Lower leg skin (tissue), 4 donors: ENCODE data around the gene HRH1. TPM values are rescaled to one million over a fixed set of nuclear protein-coding genes. Genes with fewer than 3 reads are reported as not detected.

Experiments used
- DNase-seq, 2 donors: peaks; one replicate each; pipeline ENCODE4 v3.0.0-alpha.2; 2019; ENCODE audit warnings: low spot score in 2 of 2
- H3K4me3 ChIP-seq: fragments of 200-600 bp; sonication (generic); 2 replicates; pipeline ENCODE4 v1.5.1; 2017; ENCODE audit warnings: mild to moderate bottlenecking, low read depth; ENCODE audit not compliant: poor library complexity, severe bottlenecking
- POLR2A ChIP-seq, 2 donors: fragments of 450-650 bp; IDR thresholded peaks; one replicate each; pipeline ENCODE4 v1.6.1; 2016 to 2017; ENCODE audit warnings: antibody characterized with exemption in 2 of 2, mild to moderate bottlenecking in 1 of 2, moderate library complexity in 1 of 2
- WGBS, 2 donors: methylation state at CpG; one replicate each; pipeline ENCODE4 v1.1.5; 2018; 5-methylcytosine and 5-hydroxymethylcytosine counted together
- intact Hi-C: fragments of 100-400 bp; cut with DNase I; formaldehyde crosslinking; loops from one replicate; pipeline ENCODE4 v1.15.0; 2023; ENCODE audit warnings: low total_unique reads
- total RNA-seq, 4 donors: library from RNA; depleted of rRNA; stranded (reverse); fragments of >200 nt; gene quantifications; one replicate each; pipeline ENCODE4 v1.1.0, GENCODE V29; 2016
- TF ChIP-seq, protein P1 (sequence below), 3 donors: fragments of 450-650 bp; IDR thresholded peaks; one replicate each; pipeline ENCODE4 v1.5.1; 2016; ENCODE audit warnings: antibody characterized with exemption in 3 of 3, mild to moderate bottlenecking in 3 of 3, moderate library complexity in 2 of 3

The HRH1 gene
- total RNA-seq, 4 donors from 2014 or later, result 6.4 to 19.8 (median 10.1) TPM

- H3K4me3 ChIP-seq, result no peak overlapping the region
- 36 to 47% methylated on average over 7 of the region's 7 CpGs for WGBS, 2 donors
- intact Hi-C loops, result no loop called here
- no peak for DNase-seq
- no peak for TF ChIP-seq POLR2A (IDR thresholded peaks at IDR 0.05)
- TF ChIP-seq, protein P1, sequence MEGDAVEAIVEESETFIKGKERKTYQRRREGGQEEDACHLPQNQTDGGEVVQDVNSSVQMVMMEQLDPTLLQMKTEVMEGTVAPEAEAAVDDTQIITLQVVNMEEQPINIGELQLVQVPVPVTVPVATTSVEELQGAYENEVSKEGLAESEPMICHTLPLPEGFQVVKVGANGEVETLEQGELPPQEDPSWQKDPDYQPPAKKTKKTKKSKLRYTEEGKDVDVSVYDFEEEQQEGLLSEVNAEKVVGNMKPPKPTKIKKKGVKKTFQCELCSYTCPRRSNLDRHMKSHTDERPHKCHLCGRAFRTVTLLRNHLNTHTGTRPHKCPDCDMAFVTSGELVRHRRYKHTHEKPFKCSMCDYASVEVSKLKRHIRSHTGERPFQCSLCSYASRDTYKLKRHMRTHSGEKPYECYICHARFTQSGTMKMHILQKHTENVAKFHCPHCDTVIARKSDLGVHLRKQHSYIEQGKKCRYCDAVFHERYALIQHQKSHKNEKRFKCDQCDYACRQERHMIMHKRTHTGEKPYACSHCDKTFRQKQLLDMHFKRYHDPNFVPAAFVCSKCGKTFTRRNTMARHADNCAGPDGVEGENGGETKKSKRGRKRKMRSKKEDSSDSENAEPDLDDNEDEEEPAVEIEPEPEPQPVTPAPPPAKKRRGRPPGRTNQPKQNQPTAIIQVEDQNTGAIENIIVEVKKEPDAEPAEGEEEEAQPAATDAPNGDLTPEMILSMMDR (IDR thresholded peaks at IDR 0.05), result no peak
Observed at GRCh38 chr3:11288786-11289637, 134.7 kb downstream of the HRH1 start.

GRCh38 chr3:11289864-11290263 is 135.6 kb downstream of the HRH1 start:
- TF ChIP-seq, protein P1 (IDR thresholded peaks at IDR 0.05), result no peak
- no peak for TF ChIP-seq POLR2A (IDR thresholded peaks at IDR 0.05)

DNA sequence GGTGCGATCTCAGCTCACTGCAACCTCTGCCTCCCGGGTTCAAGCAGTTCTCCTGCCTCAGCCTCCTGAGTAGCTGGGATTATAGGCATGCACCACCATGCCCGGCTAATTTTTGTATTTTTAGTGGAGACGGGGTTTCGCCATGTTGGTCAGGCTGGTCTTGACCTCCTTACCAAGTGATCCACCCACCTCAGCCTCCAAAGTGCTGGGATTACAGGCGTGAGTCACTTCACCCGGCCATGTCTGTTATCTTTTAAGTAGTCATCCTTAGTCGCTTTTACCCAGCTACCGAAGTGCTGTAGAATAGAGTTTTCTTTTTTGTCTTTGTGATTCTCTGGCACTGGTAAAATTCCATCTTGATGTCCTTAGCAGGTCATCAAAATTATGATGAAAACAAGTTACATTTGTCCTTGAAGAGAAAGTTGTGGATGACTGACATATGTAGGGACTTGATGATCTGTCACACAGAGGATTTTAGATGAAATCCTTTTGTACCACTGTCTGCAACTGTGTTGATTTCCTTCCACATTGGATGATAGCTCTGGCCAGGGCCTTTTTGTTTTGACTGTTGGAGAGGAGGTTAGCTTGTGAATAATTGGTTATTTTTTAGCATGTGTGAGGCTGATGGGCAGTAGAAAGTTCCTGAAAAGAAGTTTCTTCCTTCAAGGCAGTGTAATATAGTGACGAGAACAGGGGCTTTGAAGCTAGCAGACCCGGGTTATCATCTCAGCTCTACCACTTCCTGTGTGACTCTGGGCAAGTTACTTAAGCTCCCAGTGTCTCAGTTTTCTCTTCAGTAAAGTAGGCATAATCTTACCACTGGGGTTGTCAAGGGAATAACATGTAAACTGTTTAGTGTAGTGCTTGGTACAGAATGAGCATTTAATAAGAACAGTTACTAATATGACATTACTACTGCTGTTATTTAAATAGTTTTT is 136.7 kb downstream of the HRH1 start:
- DNase-seq, result no peak
- intact Hi-C loops, result no loop called here
- no peak overlapping the region for H3K4me3 ChIP-seq
- WGBS, 2 donors, result 88 to 91% methylated on average over 11 of the region's 11 CpGs
- TF ChIP-seq, protein P1 (IDR thresholded peaks at IDR 0.05), result no peak
- TF ChIP-seq POLR2A (IDR thresholded peaks at IDR 0.05), result no peak

More at GRCh38 chr3:11289864-11290263, 135.6 kb downstream of the HRH1 start:
- intact Hi-C loops, result no loop called here
- H3K4me3 ChIP-seq, result no peak overlapping the region
- no peak for DNase-seq
- WGBS, 2 donors, result 69 to 73% methylated on average over 3 of the region's 3 CpGs

GRCh38 chr3:11291808-11292207 is 137.5 kb downstream of the HRH1 start:
- TF ChIP-seq POLR2A (IDR thresholded peaks at IDR 0.05), result no peak
- TF ChIP-seq, protein P1 (IDR thresholded peaks at IDR 0.05), result no peak
- DNase-seq, result no peak
- H3K4me3 ChIP-seq, result no peak overlapping the region
- WGBS, 2 donors, result 93 to 94% methylated on average over 5 of the region's 5 CpGs
- intact Hi-C loops, result no loop called here

GRCh38 chr3:11297126-11297525 is 142.8 kb downstream of the HRH1 start:
- TF ChIP-seq, protein P1 (IDR thresholded peaks at IDR 0.05), result no peak
- TF ChIP-seq POLR2A (IDR thresholded peaks at IDR 0.05), result no peak
- 91 to 97% methylated on average over 4 of the region's 4 CpGs for WGBS, 2 donors
- no peak overlapping the region for H3K4me3 ChIP-seq
- no peak for DNase-seq
- intact Hi-C loops, result no loop called here
